Measurements from ENCODE around the gene TSPAN2. TPM values are rescaled to one million over a fixed set of nuclear protein-coding genes. Genes with fewer than 3 reads are reported as not detected.

TSPAN2 gene
- total RNA-seq: 10 to 100 TPM; 49.5 to 83.0 TPM
- polyA plus RNA-seq: 10 to 100 TPM; 26.2 to 29.4 TPM
- long read RNA-seq, donor 1, transcript TSPAN2-202 (8 exons, 3,177 nt): major isoform, 174 of 212 reads
- long read RNA-seq, donor 1, transcript TSPAN2-203 (7 exons, 671 nt): minor isoform, 12 of 212 reads
- long read RNA-seq, donor 1, partial matches to known transcripts: 7 of 212 reads
- long read RNA-seq, donor 1, other reads (novel, unspliced or antisense): 18 of 212 reads
- long read RNA-seq, donor 2, transcript TSPAN2-202 (8 exons, 3,177 nt): major isoform, 20 of 32 reads
- long read RNA-seq, donor 2, partial matches to known transcripts: 2 of 32 reads
- long read RNA-seq, donor 2, other reads (novel, unspliced or antisense): 7 of 32 reads

GRCh38 chr1:115089420-115090185 is at the start of gene TSPAN2:
TSPAN2 (minus strand) TSS chr1:115089503; CDS start chr1:115089432, 71 bp downstream.
- 1% methylated on average over 36 to 68 of the region's 68 CpGs for WGBS, 2 donors
- H3K4me1 ChIP-seq (ENCODE audit: control insufficient read depth in 1 of 2, insufficient read depth in 2 of 2, low read length in 2 of 2): peaks cover 0 to 13% of the 10 kb centered on the region in 2 donors
- peak within 1 kb of the TSS; percentile 99 to 100 for H3K27ac ChIP-seq (ENCODE audit: low read depth in 1 of 2, low read length in 2 of 2)
- ATAC-seq (ENCODE audit: low FRiP score) (peak; percentile 92), DNase-seq (peak; percentile 92 to 95)
- peak within 1 kb of the TSS; percentile 66 to 84 for H3K4me3 ChIP-seq (ENCODE audit: low read length in 2 of 2)
- H3K36me3 ChIP-seq (ENCODE audit: control insufficient read depth in 1 of 2, insufficient read depth in 2 of 2, low read length in 1 of 2): no peaks in the 10 kb centered on the region
- intact Hi-C loops (cut with DNase I): loop anchor here in 1 of 2 donors (5.0 kb wide), 1 partner anchor 332 kb away; the partner anchor contains the start of gene CSDE1
- no peaks in the 10 kb centered on the region for H3K27me3 ChIP-seq (ENCODE audit: control insufficient read depth in 1 of 2, insufficient read depth in 2 of 2, low read length in 1 of 2)
- no peaks in the 10 kb centered on the region for H3K9me3 ChIP-seq (ENCODE audit: control insufficient read depth, low read length)

GRCh38 chr1:115138973-115139372 is 49.7 kb upstream of the TSPAN2 start:
- Histone ChIP-seq H3K27me3 (ENCODE audit: control insufficient read depth in 1 of 2, insufficient read depth in 2 of 2, low read length in 1 of 2) (no peaks in the 10 kb centered on the region), H3K4me1 (ENCODE audit: control insufficient read depth in 1 of 2, insufficient read depth in 2 of 2, low read length in 2 of 2) (peaks cover 3 to 9% of the 10 kb centered on the region in 2 donors), H3K27ac (ENCODE audit: low read depth in 1 of 2, low read length in 2 of 2) (peak overlapping the region in 1 of 2 donors; percentile 19), H3K9me3 (ENCODE audit: control insufficient read depth, low read length) (no peaks in the 10 kb centered on the region), H3K36me3 (ENCODE audit: control insufficient read depth in 1 of 2, insufficient read depth in 2 of 2, low read length in 1 of 2) (no peaks in the 10 kb centered on the region), H3K4me3 (ENCODE audit: low read length in 2 of 2) (no peak overlapping the region)
- peak; percentile 91 for ATAC-seq (ENCODE audit: low FRiP score)
- intact Hi-C loops (cut with DNase I): loop anchor here (2.0 to 5.0 kb wide), 6 partner anchors 48 to 458 kb away; no protein-coding TSS in a partner anchor
- DNase-seq: peak; percentile 92 to 94
- WGBS, 2 donors: 6 to 7% methylated on average over 13 of the region's 13 CpGs

- no peak overlapping the region for H3K4me3 ChIP-seq (ENCODE audit: low read length in 2 of 2)
- intact Hi-C loops (cut with DNase I): loop anchor here (2.0 to 5.0 kb wide), 6 partner anchors 49 to 459 kb away; no protein-coding TSS in a partner anchor
- H3K27me3 ChIP-seq (ENCODE audit: control insufficient read depth in 1 of 2, insufficient read depth in 2 of 2, low read length in 1 of 2): no peaks in the 10 kb centered on the region
- H3K4me1 ChIP-seq (ENCODE audit: control insufficient read depth in 1 of 2, insufficient read depth in 2 of 2, low read length in 2 of 2): peaks cover 3 to 16% of the 10 kb centered on the region in 2 donors
- H3K36me3 ChIP-seq (ENCODE audit: control insufficient read depth in 1 of 2, insufficient read depth in 2 of 2, low read length in 1 of 2): no peaks in the 10 kb centered on the region
- ATAC-seq (ENCODE audit: low FRiP score): no peak
- WGBS, 2 donors: 39 to 45% methylated on average over 6 of the region's 6 CpGs
- H3K27ac ChIP-seq (ENCODE audit: low read depth in 1 of 2, low read length in 2 of 2): peak overlapping the region; percentile 2 to 92
- DNase-seq: no peak
- no peaks in the 10 kb centered on the region for H3K9me3 ChIP-seq (ENCODE audit: control insufficient read depth, low read length)
Measured at GRCh38 chr1:115138271-115138670, 49.0 kb upstream of the TSPAN2 start.

- Histone ChIP-seq H3K4me1 (ENCODE audit: control insufficient read depth in 1 of 2, insufficient read depth in 2 of 2, low read length in 2 of 2) (peaks cover 6 to 16% of the 10 kb centered on the region in 2 donors), H3K9me3 (ENCODE audit: control insufficient read depth, low read length) (no peaks in the 10 kb centered on the region), H3K36me3 (ENCODE audit: control insufficient read depth in 1 of 2, insufficient read depth in 2 of 2, low read length in 1 of 2) (no peaks in the 10 kb centered on the region), H3K4me3 (ENCODE audit: low read length in 2 of 2) (no peak overlapping the region), H3K27me3 (ENCODE audit: control insufficient read depth in 1 of 2, insufficient read depth in 2 of 2, low read length in 1 of 2) (no peaks in the 10 kb centered on the region), H3K27ac (ENCODE audit: low read depth in 1 of 2, low read length in 2 of 2) (peak overlapping the region; percentile 68 to 92)
- 90 to 100% methylated on average over 1 of the region's 1 CpG for WGBS, 2 donors
- no peak for DNase-seq
- intact Hi-C loops (cut with DNase I): loop anchor here (5.0 kb wide), 5 partner anchors 50 to 460 kb away; no protein-coding TSS in a partner anchor
- no peak for ATAC-seq (ENCODE audit: low FRiP score)
Measured at GRCh38 chr1:115137191-115137590, 47.9 kb upstream of the TSPAN2 start.

- no peaks in the 10 kb centered on the region for H3K36me3 ChIP-seq (ENCODE audit: control insufficient read depth in 1 of 2, insufficient read depth in 2 of 2, low read length in 1 of 2)
- H3K27ac ChIP-seq (ENCODE audit: low read depth in 1 of 2, low read length in 2 of 2): peak overlapping the region; percentile 62 to 68
- H3K9me3 ChIP-seq (ENCODE audit: control insufficient read depth, low read length): no peaks in the 10 kb centered on the region
- no peaks in the 10 kb centered on the region for H3K27me3 ChIP-seq (ENCODE audit: control insufficient read depth in 1 of 2, insufficient read depth in 2 of 2, low read length in 1 of 2)
- H3K4me1 ChIP-seq (ENCODE audit: control insufficient read depth in 1 of 2, insufficient read depth in 2 of 2, low read length in 2 of 2): peaks cover 6 to 16% of the 10 kb centered on the region in 2 donors
- DNase-seq (no peak), ATAC-seq (ENCODE audit: low FRiP score) (no peak)
- intact Hi-C loops (cut with DNase I): loop anchor here (5.0 kb wide), 5 partner anchors 51 to 461 kb away; no protein-coding TSS in a partner anchor
- no peak overlapping the region for H3K4me3 ChIP-seq (ENCODE audit: low read length in 2 of 2)
Measured at GRCh38 chr1:115136706-115137105, 47.4 kb upstream of the TSPAN2 start.

GRCh38 chr1:115136106-115136505 is 46.8 kb upstream of the TSPAN2 start:
- ATAC-seq (ENCODE audit: low FRiP score): no peak
- Histone ChIP-seq H3K27ac (ENCODE audit: low read depth in 1 of 2, low read length in 2 of 2) (peak overlapping the region; percentile 49 to 62), H3K9me3 (ENCODE audit: control insufficient read depth, low read length) (no peaks in the 10 kb centered on the region), H3K4me1 (ENCODE audit: control insufficient read depth in 1 of 2, insufficient read depth in 2 of 2, low read length in 2 of 2) (peaks cover 6 to 16% of the 10 kb centered on the region in 2 donors), H3K36me3 (ENCODE audit: control insufficient read depth in 1 of 2, insufficient read depth in 2 of 2, low read length in 1 of 2) (no peaks in the 10 kb centered on the region), H3K4me3 (ENCODE audit: low read length in 2 of 2) (no peak overlapping the region), H3K27me3 (ENCODE audit: control insufficient read depth in 1 of 2, insufficient read depth in 2 of 2, low read length in 1 of 2) (no peaks in the 10 kb centered on the region)
- DNase-seq: no peak
- WGBS, 2 donors: 76 to 78% methylated on average over 3 of the region's 3 CpGs
- intact Hi-C loops (cut with DNase I): loop anchor here (5.0 kb wide), 5 partner anchors 51 to 461 kb away; no protein-coding TSS in a partner anchor

- H3K4me1 ChIP-seq (ENCODE audit: control insufficient read depth in 1 of 2, insufficient read depth in 2 of 2, low read length in 2 of 2): peaks cover 6 to 16% of the 10 kb centered on the region in 2 donors
- no peaks in the 10 kb centered on the region for H3K9me3 ChIP-seq (ENCODE audit: control insufficient read depth, low read length)
- peak overlapping the region in 1 of 2 donors; percentile 62 for H3K27ac ChIP-seq (ENCODE audit: low read depth in 1 of 2, low read length in 2 of 2)
- no peaks in the 10 kb centered on the region for H3K27me3 ChIP-seq (ENCODE audit: control insufficient read depth in 1 of 2, insufficient read depth in 2 of 2, low read length in 1 of 2)
- ATAC-seq (ENCODE audit: low FRiP score) (no peak), DNase-seq (no peak)
- intact Hi-C loops (cut with DNase I): loop anchor here (2.0 to 5.0 kb wide), 6 partner anchors 49 to 462 kb away; no protein-coding TSS in a partner anchor
- H3K36me3 ChIP-seq (ENCODE audit: control insufficient read depth in 1 of 2, insufficient read depth in 2 of 2, low read length in 1 of 2): no peaks in the 10 kb centered on the region
- 33 to 51% methylated on average over 5 of the region's 5 CpGs for WGBS, 2 donors
- no peak overlapping the region for H3K4me3 ChIP-seq (ENCODE audit: low read length in 2 of 2)
Measured at GRCh38 chr1:115135681-115136080, 46.4 kb upstream of the TSPAN2 start.

GRCh38 chr1:115134850-115135480 is 45.7 kb upstream of the TSPAN2 start:
- no peaks in the 10 kb centered on the region for H3K27me3 ChIP-seq (ENCODE audit: control insufficient read depth in 1 of 2, insufficient read depth in 2 of 2, low read length in 1 of 2)
- peak; percentile 87 for ATAC-seq (ENCODE audit: low FRiP score)
- no peaks in the 10 kb centered on the region for H3K36me3 ChIP-seq (ENCODE audit: control insufficient read depth in 1 of 2, insufficient read depth in 2 of 2, low read length in 1 of 2)
- DNase-seq: peak; percentile 68 to 79
- no peaks in the 10 kb centered on the region for H3K9me3 ChIP-seq (ENCODE audit: control insufficient read depth, low read length)
- H3K4me1 ChIP-seq (ENCODE audit: control insufficient read depth in 1 of 2, insufficient read depth in 2 of 2, low read length in 2 of 2): peaks cover 6 to 16% of the 10 kb centered on the region in 2 donors
- WGBS, 2 donors: 3 to 6% methylated on average over 10 of the region's 10 CpGs
- no peak overlapping the region for H3K4me3 ChIP-seq (ENCODE audit: low read length in 2 of 2)
- peak overlapping the region; percentile 98 to 100 for H3K27ac ChIP-seq (ENCODE audit: low read depth in 1 of 2, low read length in 2 of 2)
- intact Hi-C loops (cut with DNase I): loop anchor here (2.0 to 5.0 kb wide), 6 partner anchors 50 to 462 kb away; no protein-coding TSS in a partner anchor
